IPS-18a (cell line): ENCODE measurements around the gene ESPNL.

ENCODE experiments used
- H3K27ac ChIP-seq: one replicate; pipeline ENCODE4 v1.5.1; 2013; ENCODE audit warnings: low read length
- H3K27me3 ChIP-seq: one replicate; pipeline ENCODE4 v1.6.1; 2013; ENCODE audit warnings: mild to moderate bottlenecking, low read length; ENCODE audit not compliant: control insufficient read depth, insufficient read depth
- H3K36me3 ChIP-seq: one replicate; pipeline ENCODE4 v1.6.1; 2013; ENCODE audit warnings: low read depth, low read length; ENCODE audit not compliant: control insufficient read depth
- H3K4me1 ChIP-seq: one replicate; pipeline ENCODE4 v1.6.1; 2013; ENCODE audit warnings: low read depth, low read length; ENCODE audit not compliant: control insufficient read depth
- H3K4me3 ChIP-seq: one replicate; pipeline ENCODE4 v1.5.1; 2013; ENCODE audit warnings: low read length
- H3K9ac ChIP-seq: one replicate; pipeline ENCODE4 v1.6.1; 2013; ENCODE audit warnings: mild to moderate bottlenecking, low read length, moderate library complexity
- H3K9me3 ChIP-seq: one replicate; pipeline ENCODE4 v1.6.1; 2013; ENCODE audit warnings: low read depth, low read length; ENCODE audit not compliant: control insufficient read depth

Gene ESPNL

GRCh38 chr2:238082151-238082550 is 18.0 kb upstream of the ESPNL start:
- Histone ChIP-seq H3K4me1 (no peaks in the 10 kb centered on the region), H3K36me3 (peaks cover 65% of the 10 kb centered on the region), H3K27me3 (no peaks in the 10 kb centered on the region), H3K9ac (no peak overlapping the region), H3K9me3 (no peaks in the 10 kb centered on the region), H3K27ac (no peak overlapping the region), H3K4me3 (no peak overlapping the region)

GRCh38 chr2:238082827-238083226 is 17.3 kb upstream of the ESPNL start:
- no peak overlapping the region for H3K27ac ChIP-seq
- peaks cover 63% of the 10 kb centered on the region for H3K36me3 ChIP-seq
- H3K4me1 ChIP-seq: no peaks in the 10 kb centered on the region
- no peak overlapping the region for H3K9ac ChIP-seq
- no peak overlapping the region for H3K4me3 ChIP-seq
- H3K27me3 ChIP-seq: no peaks in the 10 kb centered on the region
- no peaks in the 10 kb centered on the region for H3K9me3 ChIP-seq

GRCh38 chr2:238083919-238084318 is 16.2 kb upstream of the ESPNL start:
- Histone ChIP-seq H3K27ac (no peak overlapping the region), H3K9me3 (no peaks in the 10 kb centered on the region), H3K36me3 (peaks cover 70% of the 10 kb centered on the region), H3K4me3 (no peak overlapping the region), H3K27me3 (no peaks in the 10 kb centered on the region), H3K4me1 (no peaks in the 10 kb centered on the region), H3K9ac (no peak overlapping the region)

- Histone ChIP-seq H3K36me3 (peaks cover 70% of the 10 kb centered on the region), H3K9me3 (no peaks in the 10 kb centered on the region)
Observed at GRCh38 chr2:238084761-238085160, 15.4 kb upstream of the ESPNL start.

GRCh38 chr2:238085899-238086298 is 14.2 kb upstream of the ESPNL start:
- Histone ChIP-seq H3K27ac (no peak overlapping the region), H3K4me1 (no peaks in the 10 kb centered on the region), H3K9ac (no peak overlapping the region), H3K36me3 (peaks cover 67% of the 10 kb centered on the region), H3K9me3 (no peaks in the 10 kb centered on the region), H3K4me3 (no peak overlapping the region), H3K27me3 (no peaks in the 10 kb centered on the region)

More at GRCh38 chr2:238084761-238085160, 15.4 kb upstream of the ESPNL start:
- no peak overlapping the region for H3K4me3 ChIP-seq
- no peak overlapping the region for H3K9ac ChIP-seq
- no peak overlapping the region for H3K27ac ChIP-seq
- no peaks in the 10 kb centered on the region for H3K4me1 ChIP-seq
- no peaks in the 10 kb centered on the region for H3K27me3 ChIP-seq

GRCh38 chr2:238087211-238087610 is 12.9 kb upstream of the ESPNL start:
- Histone ChIP-seq H3K4me3 (no peak overlapping the region), H3K4me1 (no peaks in the 10 kb centered on the region), H3K36me3 (peaks cover 57% of the 10 kb centered on the region), H3K9me3 (no peaks in the 10 kb centered on the region), H3K9ac (no peak overlapping the region), H3K27me3 (no peaks in the 10 kb centered on the region), H3K27ac (no peak overlapping the region)

- Histone ChIP-seq H3K9ac (no peak overlapping the region), H3K36me3 (peaks cover 33% of the 10 kb centered on the region), H3K27ac (no peak overlapping the region)
Observed at GRCh38 chr2:238090887-238091286, 9.3 kb upstream of the ESPNL start.

GRCh38 chr2:238091436-238092060 is 8.6 kb upstream of the ESPNL start:
- Histone ChIP-seq H3K9ac (no peak overlapping the region), H3K36me3 (peaks cover 28% of the 10 kb centered on the region), H3K27ac (no peak overlapping the region), H3K27me3 (no peaks in the 10 kb centered on the region), H3K4me3 (no peak overlapping the region), H3K9me3 (no peaks in the 10 kb centered on the region), H3K4me1 (peaks cover 3% of the 10 kb centered on the region)

More at GRCh38 chr2:238090887-238091286, 9.3 kb upstream of the ESPNL start:
- Histone ChIP-seq H3K27me3 (no peaks in the 10 kb centered on the region), H3K9me3 (no peaks in the 10 kb centered on the region), H3K4me1 (no peaks in the 10 kb centered on the region), H3K4me3 (no peak overlapping the region)

- no peak overlapping the region for H3K27ac ChIP-seq
- peaks cover 23% of the 10 kb centered on the region for H3K36me3 ChIP-seq
- H3K9ac ChIP-seq: no peak overlapping the region
- H3K27me3 ChIP-seq: no peaks in the 10 kb centered on the region
- peaks cover 5% of the 10 kb centered on the region for H3K4me1 ChIP-seq
- no peak overlapping the region for H3K4me3 ChIP-seq
- H3K9me3 ChIP-seq: no peaks in the 10 kb centered on the region
Observed at GRCh38 chr2:238092486-238093035, 7.6 kb upstream of the ESPNL start.

- peaks cover 5% of the 10 kb centered on the region for H3K4me1 ChIP-seq
- no peak overlapping the region for H3K4me3 ChIP-seq
- no peaks in the 10 kb centered on the region for H3K9me3 ChIP-seq
- H3K36me3 ChIP-seq: peaks cover 18% of the 10 kb centered on the region
- no peak overlapping the region for H3K9ac ChIP-seq
- no peaks in the 10 kb centered on the region for H3K27me3 ChIP-seq
- no peak overlapping the region for H3K27ac ChIP-seq
Observed at GRCh38 chr2:238093181-238094140, 6.7 kb upstream of the ESPNL start.

GRCh38 chr2:238094438-238095022 is 5.6 kb upstream of the ESPNL start:
- Histone ChIP-seq H3K9ac (no peak overlapping the region), H3K9me3 (no peaks in the 10 kb centered on the region), H3K27ac (no peak overlapping the region), H3K4me1 (peaks cover 10% of the 10 kb centered on the region), H3K27me3 (no peaks in the 10 kb centered on the region), H3K4me3 (no peak overlapping the region), H3K36me3 (peaks cover 15% of the 10 kb centered on the region)
